HepG2 (cell line): Measurements from ENCODE around the gene NSMCE1.
A peak's percentile ranks its signal among the peaks of the same experiment; 100 is the strongest.

ENCODE experiments used
- CTCF ChIP-seq: sonication (generic); formaldehyde crosslinking; IDR thresholded peaks from 2 replicates; pipeline ENCODE4 v1.5.0; 2020; ENCODE audit warnings: mild to moderate bottlenecking, missing genetic modification reagents, moderate library complexity
- IKZF4 ChIP-seq: sonication (generic); formaldehyde crosslinking; IDR thresholded peaks from 2 replicates; pipeline ENCODE4 v1.5.1; 2020; ENCODE audit warnings: borderline replicate concordance, mild to moderate bottlenecking, low read depth, missing genetic modification reagents; ENCODE audit errors: not compliant biosample characterization
- MYC ChIP-seq: sonication (generic); formaldehyde crosslinking; IDR thresholded peaks from 2 replicates; pipeline ENCODE4 v1.9.0; 2021; ENCODE audit warnings: missing genetic modification reagents, borderline replicate concordance
- POLR2A ChIP-seq, 2 experiments: IDR thresholded peaks; 2 replicates each; pipeline ENCODE4 v1.6.1; 2011; ENCODE audit warnings: low read depth in 2 of 2, low read length in 2 of 2, mild to moderate bottlenecking in 1 of 2, moderate library complexity in 1 of 2; ENCODE audit not compliant: insufficient read depth in 1 of 2
- POLR2AphosphoS5 ChIP-seq: IDR thresholded peaks from 2 replicates; pipeline ENCODE4 v1.6.1; 2012; ENCODE audit warnings: low read depth, low read length
- RBM39 ChIP-seq: fragments of 200-400 bp; formaldehyde crosslinking; IDR thresholded peaks from one replicate; pipeline ENCODE4 v1.6.1; 2018; ENCODE audit warnings: antibody characterized with exemption, mild to moderate bottlenecking, low read depth, low read length; ENCODE audit not compliant: poor library complexity, severe bottlenecking
- RFX1 ChIP-seq: fragments of 450-650 bp; IDR thresholded peaks from 2 replicates; pipeline ENCODE4 v1.6.1; 2017
- SP2 ChIP-seq: sonication (generic); formaldehyde crosslinking; IDR thresholded peaks from 2 replicates; pipeline ENCODE4 v1.5.1; 2020; ENCODE audit warnings: mild to moderate bottlenecking, missing genetic modification reagents

DNA sequence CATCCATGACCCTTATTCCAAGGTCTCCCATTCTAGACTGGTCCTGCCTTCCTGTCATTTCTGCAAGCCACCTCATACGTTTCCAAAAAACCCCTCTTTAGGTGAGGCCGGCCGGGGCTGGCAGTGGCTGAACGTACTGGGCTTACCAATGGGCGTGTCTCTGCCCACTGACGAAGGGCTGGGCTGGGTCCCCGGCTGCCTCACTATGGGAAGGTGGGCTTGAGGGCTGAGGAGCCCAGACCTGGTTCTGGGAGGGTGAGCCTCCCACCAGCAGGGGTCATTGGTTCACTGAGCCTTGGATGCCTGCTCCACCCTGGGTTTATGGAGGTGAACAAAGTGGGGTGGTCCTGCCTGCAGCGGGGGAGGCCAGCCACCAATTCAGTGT, 45.4 kb downstream of the NSMCE1 start:
- TF ChIP-seq POLR2A (IDR thresholded peaks at IDR 0.05; ENCODE audit: insufficient read depth in 1 of 2, low read depth in 2 of 2, low read length in 2 of 2), result peak in 1 of 2 experiments; percentile 32; a peak in 1 of 4 replicates
- no peak for TF ChIP-seq RFX1
- TF ChIP-seq MYC (CRISPR knock-in tag), result no peak
- TF ChIP-seq RBM39, result peak; percentile 24
- no peak for TF ChIP-seq IKZF4 (CRISPR knock-in tag)
- peak; percentile 63 for TF ChIP-seq CTCF
- TF ChIP-seq POLR2AphosphoS5, result no peak
- TF ChIP-seq SP2, result no peak
